Measurements from ENCODE around the gene ABO.

Gene ABO

GRCh38 chr9:133276923-133277322 lies 1.9 kb upstream of the ABO start:
- Histone ChIP-seq H3K4me3 (ENCODE audit: low read length, poor library complexity, severe bottlenecking) (no peak overlapping the region), H3K27me3 (ENCODE audit: insufficient read depth, low read length, poor library complexity, severe bottlenecking) (no peaks in the 10 kb centered on the region), H3K9ac (ENCODE audit: low read depth, low read length, poor library complexity, severe bottlenecking) (no peak overlapping the region), H3F3A (ENCODE audit: low read depth) (no peaks in the 10 kb centered on the region), H3K79me2 (ENCODE audit: insufficient read depth, low read length) (no peaks in the 10 kb centered on the region), H2AFZ (ENCODE audit: low read length) (no peak overlapping the region), H3K4me2 (ENCODE audit: low read depth, low read length, poor library complexity, severe bottlenecking) (no peak overlapping the region), H3K4me1 (ENCODE audit: insufficient read depth, low read length, poor library complexity, severe bottlenecking) (no peaks in the 10 kb centered on the region), H3K9me2 (replicated peaks; ENCODE audit: low read depth, low read length) (no peaks in the 10 kb centered on the region), H4K20me1 (ENCODE audit: insufficient read depth, low read length, poor library complexity, severe bottlenecking) (no peaks in the 10 kb centered on the region), H3K9me3 (ENCODE audit: insufficient read depth, low read depth, low read length) (no peaks in the 10 kb centered on the region), H3K36me3 (ENCODE audit: insufficient read depth, low read length) (no peaks in the 10 kb centered on the region)
- TF ChIP-seq, protein P1, sequence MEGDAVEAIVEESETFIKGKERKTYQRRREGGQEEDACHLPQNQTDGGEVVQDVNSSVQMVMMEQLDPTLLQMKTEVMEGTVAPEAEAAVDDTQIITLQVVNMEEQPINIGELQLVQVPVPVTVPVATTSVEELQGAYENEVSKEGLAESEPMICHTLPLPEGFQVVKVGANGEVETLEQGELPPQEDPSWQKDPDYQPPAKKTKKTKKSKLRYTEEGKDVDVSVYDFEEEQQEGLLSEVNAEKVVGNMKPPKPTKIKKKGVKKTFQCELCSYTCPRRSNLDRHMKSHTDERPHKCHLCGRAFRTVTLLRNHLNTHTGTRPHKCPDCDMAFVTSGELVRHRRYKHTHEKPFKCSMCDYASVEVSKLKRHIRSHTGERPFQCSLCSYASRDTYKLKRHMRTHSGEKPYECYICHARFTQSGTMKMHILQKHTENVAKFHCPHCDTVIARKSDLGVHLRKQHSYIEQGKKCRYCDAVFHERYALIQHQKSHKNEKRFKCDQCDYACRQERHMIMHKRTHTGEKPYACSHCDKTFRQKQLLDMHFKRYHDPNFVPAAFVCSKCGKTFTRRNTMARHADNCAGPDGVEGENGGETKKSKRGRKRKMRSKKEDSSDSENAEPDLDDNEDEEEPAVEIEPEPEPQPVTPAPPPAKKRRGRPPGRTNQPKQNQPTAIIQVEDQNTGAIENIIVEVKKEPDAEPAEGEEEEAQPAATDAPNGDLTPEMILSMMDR (conservative IDR thresholded peaks at IDR 0.05; ENCODE audit: low read length), result no peak
- TF ChIP-seq EZH2phosphoT487 (IDR thresholded peaks at IDR 0.05; ENCODE audit: borderline replicate concordance), result no peak

DNA sequence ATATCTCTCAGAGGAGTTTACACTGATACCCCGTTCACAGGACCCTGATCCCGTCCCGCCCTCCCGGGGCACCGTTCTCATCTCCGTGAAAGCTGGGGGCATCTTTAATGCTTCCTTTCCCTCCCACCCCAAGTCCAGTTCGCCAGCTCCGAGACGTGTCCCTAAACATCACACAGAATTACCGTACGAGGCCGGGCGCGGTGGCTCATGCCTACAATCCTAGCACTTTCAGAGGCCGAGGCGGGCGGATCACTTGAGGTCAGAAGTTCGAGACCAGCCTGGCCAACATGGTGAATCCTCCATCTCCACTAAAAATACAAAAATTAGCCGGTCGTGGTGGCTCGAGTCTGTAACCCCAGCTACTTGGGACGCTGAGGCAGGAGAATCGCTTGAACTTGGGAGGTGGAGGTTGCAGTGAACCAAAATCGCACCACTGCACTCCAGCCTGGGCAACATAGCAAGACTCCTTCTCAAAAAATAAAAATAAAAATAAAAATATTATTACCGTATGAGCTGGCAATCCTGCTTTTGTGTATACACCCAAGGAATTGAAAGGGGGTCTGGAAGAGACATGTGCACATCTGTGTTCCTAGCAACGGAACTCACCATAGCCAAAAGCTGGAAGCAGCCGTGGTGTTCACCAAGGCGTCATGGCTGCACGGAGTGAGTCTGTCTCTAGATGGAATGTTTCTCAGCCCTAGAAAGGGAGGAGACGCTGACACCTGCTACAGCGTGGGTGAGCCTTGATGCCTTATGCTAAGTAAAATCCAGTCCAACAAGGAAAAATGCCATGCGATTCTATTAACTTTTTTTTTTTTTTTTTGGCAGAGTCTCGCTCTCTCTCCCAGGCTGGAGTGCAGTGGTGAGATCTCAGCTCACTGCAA lies 1.2 kb upstream of the ABO start:
- Histone ChIP-seq H3K4me2 (ENCODE audit: low read depth, low read length, poor library complexity, severe bottlenecking) (no peak overlapping the region), H3K4me3 (ENCODE audit: low read length, poor library complexity, severe bottlenecking) (no peak overlapping the region), H3K9me3 (ENCODE audit: insufficient read depth, low read depth, low read length) (no peaks in the 10 kb centered on the region), H3K79me2 (ENCODE audit: insufficient read depth, low read length) (no peaks in the 10 kb centered on the region), H4K20me1 (ENCODE audit: insufficient read depth, low read length, poor library complexity, severe bottlenecking) (no peaks in the 10 kb centered on the region), H3K9ac (ENCODE audit: low read depth, low read length, poor library complexity, severe bottlenecking) (no peak overlapping the region), H2AFZ (ENCODE audit: low read length) (no peak overlapping the region), H3K9me2 (replicated peaks; ENCODE audit: low read depth, low read length) (no peaks in the 10 kb centered on the region), H3K36me3 (ENCODE audit: insufficient read depth, low read length) (no peaks in the 10 kb centered on the region), H3F3A (ENCODE audit: low read depth) (no peaks in the 10 kb centered on the region), H3K4me1 (ENCODE audit: insufficient read depth, low read length, poor library complexity, severe bottlenecking) (no peaks in the 10 kb centered on the region), H3K27me3 (ENCODE audit: insufficient read depth, low read length, poor library complexity, severe bottlenecking) (no peaks in the 10 kb centered on the region)
- no peak for TF ChIP-seq EZH2phosphoT487 (IDR thresholded peaks at IDR 0.05; ENCODE audit: borderline replicate concordance)
- TF ChIP-seq, protein P1 (conservative IDR thresholded peaks at IDR 0.05; ENCODE audit: low read length), result no peak

DNA sequence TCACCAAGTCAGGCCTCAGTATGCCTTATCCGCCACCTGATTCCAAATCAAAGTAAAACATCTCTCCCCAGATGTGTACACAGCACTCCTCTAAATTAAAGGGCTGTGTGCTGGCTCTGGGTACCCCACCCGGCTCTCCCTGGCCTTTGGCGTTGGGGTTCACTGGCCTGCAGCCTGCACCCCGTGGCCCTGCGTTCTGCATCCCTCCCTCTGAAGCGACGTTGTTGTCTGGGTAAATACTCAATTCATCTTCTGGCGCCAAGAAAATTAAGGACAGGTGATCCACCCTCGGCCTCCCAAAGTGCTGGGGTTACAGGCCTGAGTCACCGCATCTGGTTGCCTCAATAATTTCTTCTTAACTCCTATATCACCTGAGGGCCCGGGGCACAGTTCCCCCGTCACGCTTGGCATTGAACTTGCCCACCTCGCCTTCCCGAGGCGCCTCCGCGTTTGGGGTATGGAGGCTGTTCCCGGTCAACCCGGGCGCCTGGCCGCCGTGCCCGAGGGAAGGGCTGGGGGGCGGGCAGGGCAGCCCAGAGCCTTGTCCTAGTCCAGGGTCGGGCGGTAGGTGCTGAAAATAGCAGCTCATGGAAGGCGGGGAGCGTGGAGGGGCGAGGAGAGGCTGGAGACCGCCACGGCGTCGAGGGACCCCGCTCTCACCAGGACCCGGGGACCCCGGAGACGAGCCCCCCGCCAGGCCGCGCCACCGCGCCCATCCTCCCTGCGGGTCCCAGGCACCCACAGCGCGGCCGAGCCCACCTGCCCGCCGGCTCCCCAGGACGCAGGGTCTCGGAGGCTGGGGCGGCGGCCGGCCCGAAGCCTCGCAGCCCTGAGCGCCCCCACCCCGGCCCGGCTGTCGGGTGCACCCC lies 531 bp downstream of the ABO start:
- TF ChIP-seq, protein P1 (conservative IDR thresholded peaks at IDR 0.05; ENCODE audit: low read length), result no peak
- TF ChIP-seq EZH2phosphoT487 (IDR thresholded peaks at IDR 0.05; ENCODE audit: borderline replicate concordance), result no peak
- Histone ChIP-seq H3K9me2 (replicated peaks; ENCODE audit: low read depth, low read length) (no peaks in the 10 kb centered on the region), H3K4me1 (ENCODE audit: insufficient read depth, low read length, poor library complexity, severe bottlenecking) (no peaks in the 10 kb centered on the region), H3K27me3 (ENCODE audit: insufficient read depth, low read length, poor library complexity, severe bottlenecking) (no peaks in the 10 kb centered on the region), H3K4me3 (ENCODE audit: low read length, poor library complexity, severe bottlenecking) (no peak overlapping the region), H4K20me1 (ENCODE audit: insufficient read depth, low read length, poor library complexity, severe bottlenecking) (no peaks in the 10 kb centered on the region), H3K4me2 (ENCODE audit: low read depth, low read length, poor library complexity, severe bottlenecking) (no peak overlapping the region), H3K36me3 (ENCODE audit: insufficient read depth, low read length) (no peaks in the 10 kb centered on the region), H3F3A (ENCODE audit: low read depth) (no peaks in the 10 kb centered on the region), H3K9ac (ENCODE audit: low read depth, low read length, poor library complexity, severe bottlenecking) (no peak overlapping the region), H2AFZ (ENCODE audit: low read length) (no peak overlapping the region), H3K9me3 (ENCODE audit: insufficient read depth, low read depth, low read length) (no peaks in the 10 kb centered on the region), H3K79me2 (ENCODE audit: insufficient read depth, low read length) (no peaks in the 10 kb centered on the region)

All from Loucy (cell line).